Keratinocyte (primary cell): ENCODE results near the gene ESYT3.

Source experiments
- EZH2 ChIP-seq: IDR thresholded peaks from one replicate; pipeline ENCODE4 v1.6.1; 2012; ENCODE audit warnings: inconsistent platforms, mild to moderate bottlenecking, low read length, moderate library complexity
- TF ChIP-seq, protein P1 (sequence below), 3 experiments: IDR thresholded peaks in 1 of 3; conservative IDR thresholded peaks in 1 of 3; optimal IDR thresholded peaks in 1 of 3; 2 replicates in 2 of 3; 3 replicates in 1 of 3; pipeline versions ENCODE3 to v1.5.1; 2011; ENCODE audit warnings: low read length in 3 of 3, mild to moderate bottlenecking in 3 of 3, moderate library complexity in 2 of 3, control low read depth in 1 of 3, inconsistent platforms in 1 of 3; ENCODE audit not compliant: insufficient read depth in 2 of 3; ENCODE audit errors: extremely low read depth in 1 of 3

DNA sequence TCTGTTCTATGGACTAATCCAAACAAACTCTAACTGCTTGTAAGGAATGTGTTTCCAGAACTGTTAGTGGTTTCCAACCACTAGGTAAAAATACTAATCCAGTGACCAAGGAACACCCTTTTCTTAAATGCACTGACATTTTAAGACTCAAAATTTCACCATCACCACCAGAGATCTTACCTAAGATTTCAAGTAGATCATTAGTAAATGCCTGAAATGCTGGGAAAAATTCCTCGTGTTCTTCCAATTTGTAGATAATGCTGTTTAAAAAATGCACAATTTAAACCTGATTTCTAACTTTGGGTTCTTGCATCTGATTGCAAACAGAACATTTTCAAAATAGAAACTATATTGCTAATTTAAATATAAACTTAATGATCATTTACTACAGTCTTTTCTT, 63.4 kb downstream of the ESYT3 start:
- TF ChIP-seq, protein P1, sequence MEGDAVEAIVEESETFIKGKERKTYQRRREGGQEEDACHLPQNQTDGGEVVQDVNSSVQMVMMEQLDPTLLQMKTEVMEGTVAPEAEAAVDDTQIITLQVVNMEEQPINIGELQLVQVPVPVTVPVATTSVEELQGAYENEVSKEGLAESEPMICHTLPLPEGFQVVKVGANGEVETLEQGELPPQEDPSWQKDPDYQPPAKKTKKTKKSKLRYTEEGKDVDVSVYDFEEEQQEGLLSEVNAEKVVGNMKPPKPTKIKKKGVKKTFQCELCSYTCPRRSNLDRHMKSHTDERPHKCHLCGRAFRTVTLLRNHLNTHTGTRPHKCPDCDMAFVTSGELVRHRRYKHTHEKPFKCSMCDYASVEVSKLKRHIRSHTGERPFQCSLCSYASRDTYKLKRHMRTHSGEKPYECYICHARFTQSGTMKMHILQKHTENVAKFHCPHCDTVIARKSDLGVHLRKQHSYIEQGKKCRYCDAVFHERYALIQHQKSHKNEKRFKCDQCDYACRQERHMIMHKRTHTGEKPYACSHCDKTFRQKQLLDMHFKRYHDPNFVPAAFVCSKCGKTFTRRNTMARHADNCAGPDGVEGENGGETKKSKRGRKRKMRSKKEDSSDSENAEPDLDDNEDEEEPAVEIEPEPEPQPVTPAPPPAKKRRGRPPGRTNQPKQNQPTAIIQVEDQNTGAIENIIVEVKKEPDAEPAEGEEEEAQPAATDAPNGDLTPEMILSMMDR (optimal IDR thresholded peaks at IDR 0.05 in 1 of 3, IDR thresholded peaks at IDR 0.05 in 1 of 3, conservative IDR thresholded peaks at IDR 0.05 in 1 of 3; ENCODE audit: extremely low read depth in 1 of 3, insufficient read depth in 2 of 3, low read length in 3 of 3) = no peak
- no peak for TF ChIP-seq EZH2
